ENCODE measurements around the gene KSR2.

DNA sequence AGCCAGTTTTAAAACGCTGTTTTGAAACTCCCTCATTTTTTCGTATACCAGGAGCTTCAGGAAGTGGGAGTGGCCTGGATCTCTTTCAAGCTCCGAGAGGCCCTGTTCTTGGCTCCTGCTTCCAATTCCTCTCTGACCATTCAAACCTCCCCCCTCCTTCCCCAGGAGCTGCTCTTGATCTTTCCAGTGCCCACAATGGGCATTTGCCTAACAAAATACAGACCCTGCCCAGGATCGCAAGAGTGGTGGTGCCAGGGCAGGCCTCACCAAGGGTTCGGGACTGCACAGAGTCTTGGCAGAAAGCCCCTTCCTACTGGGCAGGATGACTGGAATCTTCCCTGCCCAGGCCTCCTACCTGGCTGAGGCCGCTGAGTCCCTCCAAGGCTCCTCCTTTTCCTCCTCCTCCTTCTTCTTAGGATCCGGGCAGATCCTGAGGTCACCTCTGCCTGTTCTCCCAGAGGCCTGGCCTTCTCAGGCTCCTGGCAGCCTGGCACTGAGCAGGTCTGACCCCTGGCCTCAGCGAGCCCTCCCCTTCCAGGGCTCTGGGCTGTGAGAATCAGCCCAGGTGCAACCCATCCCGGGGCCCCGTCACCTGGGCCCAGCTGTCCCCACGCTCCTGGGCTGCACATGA is 560.5 kb downstream of the KSR2 start:
- TF ChIP-seq, protein P1, sequence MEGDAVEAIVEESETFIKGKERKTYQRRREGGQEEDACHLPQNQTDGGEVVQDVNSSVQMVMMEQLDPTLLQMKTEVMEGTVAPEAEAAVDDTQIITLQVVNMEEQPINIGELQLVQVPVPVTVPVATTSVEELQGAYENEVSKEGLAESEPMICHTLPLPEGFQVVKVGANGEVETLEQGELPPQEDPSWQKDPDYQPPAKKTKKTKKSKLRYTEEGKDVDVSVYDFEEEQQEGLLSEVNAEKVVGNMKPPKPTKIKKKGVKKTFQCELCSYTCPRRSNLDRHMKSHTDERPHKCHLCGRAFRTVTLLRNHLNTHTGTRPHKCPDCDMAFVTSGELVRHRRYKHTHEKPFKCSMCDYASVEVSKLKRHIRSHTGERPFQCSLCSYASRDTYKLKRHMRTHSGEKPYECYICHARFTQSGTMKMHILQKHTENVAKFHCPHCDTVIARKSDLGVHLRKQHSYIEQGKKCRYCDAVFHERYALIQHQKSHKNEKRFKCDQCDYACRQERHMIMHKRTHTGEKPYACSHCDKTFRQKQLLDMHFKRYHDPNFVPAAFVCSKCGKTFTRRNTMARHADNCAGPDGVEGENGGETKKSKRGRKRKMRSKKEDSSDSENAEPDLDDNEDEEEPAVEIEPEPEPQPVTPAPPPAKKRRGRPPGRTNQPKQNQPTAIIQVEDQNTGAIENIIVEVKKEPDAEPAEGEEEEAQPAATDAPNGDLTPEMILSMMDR (IDR thresholded peaks at IDR 0.05; ENCODE audit: low read length): no peak
- no peak for TF ChIP-seq EZH2 (IDR thresholded peaks at IDR 0.05; ENCODE audit: borderline replicate concordance, low read length)
